GM10266 (cell line): ENCODE data around the gene DLX4.

ENCODE experiments used
- DNase-seq: peaks from one replicate; pipeline ENCODE4 v3.0.0; 2012; ENCODE audit errors: extremely low spot score
- TF ChIP-seq, protein P1 (sequence below): IDR thresholded peaks from 2 replicates; pipeline ENCODE4 v1.5.1; 2012; ENCODE audit warnings: mild to moderate bottlenecking, low read depth; ENCODE audit not compliant: control insufficient read depth, insufficient read depth; ENCODE audit errors: missing control alignments

Gene DLX4

DNA sequence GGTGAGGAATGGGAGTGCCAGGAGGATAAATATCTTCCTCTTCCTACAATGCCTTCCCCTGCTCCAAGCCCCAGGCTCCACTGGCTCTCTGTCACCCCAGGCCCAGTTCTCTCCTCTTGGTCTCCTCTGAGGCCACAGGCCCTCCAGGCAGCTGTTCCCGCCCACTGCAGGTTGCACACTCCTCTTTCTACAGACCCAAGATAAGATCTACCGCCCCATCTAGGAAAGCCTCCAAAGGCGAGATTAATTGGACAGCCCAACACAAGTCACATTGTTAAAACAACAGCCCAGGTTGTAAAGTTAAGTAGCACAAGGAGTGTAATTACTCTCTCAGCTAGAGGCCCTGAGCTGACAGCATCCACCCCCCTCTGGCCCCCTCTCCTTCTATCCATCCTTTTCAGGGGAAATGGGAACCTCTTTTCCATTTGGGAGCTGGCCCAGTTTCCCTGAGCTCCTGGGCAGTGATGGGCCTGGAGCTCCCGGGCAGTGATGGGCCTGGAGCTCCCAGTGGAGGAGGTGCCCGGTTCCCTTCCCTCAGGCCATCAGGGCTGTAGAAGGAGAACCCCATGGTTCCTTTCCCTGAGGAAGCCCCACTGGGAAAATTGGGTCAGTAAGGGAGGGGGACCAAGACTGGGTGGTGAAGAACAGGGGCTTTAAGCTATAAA is 7.3 kb downstream of the DLX4 start:
- no peak for DNase-seq
- TF ChIP-seq, protein P1, sequence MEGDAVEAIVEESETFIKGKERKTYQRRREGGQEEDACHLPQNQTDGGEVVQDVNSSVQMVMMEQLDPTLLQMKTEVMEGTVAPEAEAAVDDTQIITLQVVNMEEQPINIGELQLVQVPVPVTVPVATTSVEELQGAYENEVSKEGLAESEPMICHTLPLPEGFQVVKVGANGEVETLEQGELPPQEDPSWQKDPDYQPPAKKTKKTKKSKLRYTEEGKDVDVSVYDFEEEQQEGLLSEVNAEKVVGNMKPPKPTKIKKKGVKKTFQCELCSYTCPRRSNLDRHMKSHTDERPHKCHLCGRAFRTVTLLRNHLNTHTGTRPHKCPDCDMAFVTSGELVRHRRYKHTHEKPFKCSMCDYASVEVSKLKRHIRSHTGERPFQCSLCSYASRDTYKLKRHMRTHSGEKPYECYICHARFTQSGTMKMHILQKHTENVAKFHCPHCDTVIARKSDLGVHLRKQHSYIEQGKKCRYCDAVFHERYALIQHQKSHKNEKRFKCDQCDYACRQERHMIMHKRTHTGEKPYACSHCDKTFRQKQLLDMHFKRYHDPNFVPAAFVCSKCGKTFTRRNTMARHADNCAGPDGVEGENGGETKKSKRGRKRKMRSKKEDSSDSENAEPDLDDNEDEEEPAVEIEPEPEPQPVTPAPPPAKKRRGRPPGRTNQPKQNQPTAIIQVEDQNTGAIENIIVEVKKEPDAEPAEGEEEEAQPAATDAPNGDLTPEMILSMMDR: no peak

DNA sequence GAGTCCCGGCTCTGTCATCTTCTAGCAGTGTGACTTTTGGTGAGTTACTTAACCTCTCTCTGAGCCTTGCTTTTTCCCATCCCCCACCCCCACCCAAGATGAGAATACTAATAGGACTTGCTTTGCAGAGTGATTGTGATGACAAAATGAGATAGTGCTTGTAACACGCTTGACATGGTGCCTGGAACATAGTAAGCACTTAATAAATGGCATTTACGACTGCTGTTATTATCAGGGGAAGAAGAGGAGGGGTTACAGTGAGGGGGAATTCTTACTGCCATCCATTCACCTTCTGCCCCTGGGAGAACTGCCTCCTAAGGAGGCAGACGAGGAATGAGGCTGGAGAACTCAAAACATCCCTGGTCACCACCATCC is 7.8 kb downstream of the DLX4 start:
- no peak for DNase-seq
- TF ChIP-seq, protein P1: no peak

DNA sequence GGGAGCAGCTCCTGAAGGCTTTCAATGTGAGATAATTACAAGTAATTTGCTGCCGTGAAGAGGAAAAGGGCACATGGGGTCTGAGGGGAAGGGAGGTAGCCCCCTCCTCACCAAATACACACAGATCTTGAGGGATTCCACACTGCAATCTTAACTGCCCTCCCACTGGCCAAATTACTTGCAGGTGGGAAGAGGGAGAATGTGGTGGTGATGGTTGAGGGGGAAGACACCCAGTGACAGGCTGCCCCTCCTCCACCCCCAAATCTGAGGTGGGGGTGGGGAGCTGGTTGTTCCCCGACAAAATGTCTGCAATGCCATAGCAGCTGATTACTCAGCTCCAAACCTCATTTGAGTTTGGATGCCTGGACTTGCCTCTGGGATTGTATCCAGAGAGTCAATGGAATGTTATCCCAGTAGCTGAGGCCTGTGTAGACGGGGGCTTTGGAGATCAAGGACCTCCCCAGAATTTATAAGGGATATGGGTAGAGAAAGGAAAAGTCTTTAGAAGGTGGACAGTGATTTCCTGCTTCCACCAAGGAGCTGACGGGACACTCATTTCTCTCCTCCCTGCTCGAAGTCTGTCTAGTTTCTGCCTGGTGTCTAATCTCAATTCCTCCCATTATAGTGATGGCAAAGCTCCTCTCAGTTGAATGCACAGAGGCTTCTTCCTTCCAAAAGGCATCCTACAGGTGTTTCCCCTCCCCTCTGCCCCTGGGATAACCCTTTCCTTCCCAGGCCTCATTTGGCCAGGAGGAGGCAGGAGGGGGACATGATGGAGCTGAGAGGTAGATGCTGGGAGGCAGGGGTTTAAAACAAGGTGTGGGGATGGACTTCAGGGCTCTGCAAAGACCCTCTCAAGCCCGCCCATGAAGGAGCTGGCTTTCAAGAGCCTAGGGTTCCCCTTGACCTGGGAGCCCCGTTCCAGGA is 8.7 kb downstream of the DLX4 start:
- TF ChIP-seq, protein P1: no peak
- DNase-seq: no peak

DNA sequence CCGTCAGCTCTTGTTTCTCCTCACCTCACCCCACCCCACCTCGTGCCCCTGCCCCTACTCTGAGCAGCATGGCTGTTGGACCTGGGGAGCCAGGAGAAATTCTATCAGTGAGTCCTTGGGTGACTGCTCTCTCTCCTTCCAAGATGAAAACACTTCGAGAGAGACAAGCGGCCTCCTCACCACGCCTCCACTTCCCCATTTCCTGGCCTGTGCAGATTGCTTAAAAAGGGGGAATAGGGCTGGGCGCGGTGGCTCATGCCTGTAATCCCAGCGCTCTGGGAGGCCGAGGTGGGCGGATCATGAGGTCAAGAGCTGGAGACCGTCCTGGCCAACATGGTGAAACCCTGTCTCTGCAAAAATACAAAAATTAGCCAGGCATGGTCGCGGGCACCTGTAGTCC is 9.5 kb downstream of the DLX4 start:
- no peak for DNase-seq
- TF ChIP-seq, protein P1: no peak

DNA sequence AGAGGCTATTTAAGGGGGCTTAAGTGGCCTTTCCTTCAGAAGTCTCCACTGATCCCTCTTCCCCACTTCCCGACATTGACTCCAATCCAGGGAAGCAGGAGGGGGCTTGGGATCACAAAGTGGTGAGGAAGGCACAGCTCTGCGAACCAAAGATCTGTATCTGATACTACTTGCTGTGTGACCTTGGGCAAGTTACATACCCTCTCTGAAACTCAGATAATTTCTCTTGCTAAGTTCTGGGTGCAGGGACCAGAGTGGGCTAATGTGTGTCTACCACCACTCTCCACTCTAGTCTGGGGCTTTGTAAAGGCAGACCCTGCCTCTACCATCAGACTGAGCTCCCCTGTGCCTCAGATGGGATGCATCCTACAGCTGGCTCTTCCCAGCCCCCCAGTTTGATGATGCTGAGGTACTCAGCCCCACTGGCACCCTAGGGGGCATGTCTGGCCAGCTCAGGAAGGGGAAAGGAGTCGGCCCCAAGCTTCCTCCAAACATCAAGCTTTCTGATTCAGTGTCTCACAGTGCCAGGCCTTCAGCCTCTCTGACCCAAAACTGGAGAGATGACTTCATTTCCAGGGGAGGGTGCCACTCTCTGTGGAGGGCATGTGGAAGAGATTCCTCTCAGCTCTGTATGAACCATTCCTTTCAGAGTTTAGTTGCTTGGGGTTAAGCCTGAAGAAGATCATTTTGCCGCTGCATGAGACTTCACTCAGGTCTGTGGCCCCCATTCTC is 10.9 kb downstream of the DLX4 start:
- DNase-seq: no peak
- TF ChIP-seq, protein P1: no peak

DNA sequence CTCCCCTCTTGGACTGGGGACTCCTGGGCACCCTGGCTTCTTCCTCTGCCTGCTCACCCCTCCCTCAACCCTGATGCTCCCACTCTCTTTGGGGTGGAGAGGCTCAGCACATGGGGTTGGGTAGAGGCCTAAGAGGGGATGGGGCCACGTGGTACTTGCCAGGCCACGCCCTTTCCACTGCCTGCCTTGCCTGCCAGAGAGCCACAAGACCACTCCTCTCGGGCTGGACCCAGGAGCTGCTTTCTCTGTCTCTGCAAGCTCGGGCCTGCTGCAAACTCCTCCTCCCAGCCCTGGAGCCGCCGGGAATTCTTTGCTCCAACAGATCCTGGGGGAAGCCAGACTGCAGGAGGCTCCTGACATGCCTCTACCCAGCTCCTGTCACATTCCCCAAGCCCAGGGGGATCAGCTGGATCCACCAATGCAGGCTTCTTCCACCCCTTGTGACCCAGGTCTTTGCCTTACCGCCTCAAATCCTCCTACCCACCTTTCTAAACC is 11.8 kb downstream of the DLX4 start:
- TF ChIP-seq, protein P1: no peak
- DNase-seq: no peak
